ENCODE data around the gene CTNNBL1. TPM values are rescaled to one million over a fixed set of nuclear protein-coding genes. Genes with fewer than 3 reads are reported as not detected.

The CTNNBL1 gene
- polyA plus RNA-seq, 1 of the 3 experiments (the other 2 are of a cell fraction), result 29.5 TPM

DNA sequence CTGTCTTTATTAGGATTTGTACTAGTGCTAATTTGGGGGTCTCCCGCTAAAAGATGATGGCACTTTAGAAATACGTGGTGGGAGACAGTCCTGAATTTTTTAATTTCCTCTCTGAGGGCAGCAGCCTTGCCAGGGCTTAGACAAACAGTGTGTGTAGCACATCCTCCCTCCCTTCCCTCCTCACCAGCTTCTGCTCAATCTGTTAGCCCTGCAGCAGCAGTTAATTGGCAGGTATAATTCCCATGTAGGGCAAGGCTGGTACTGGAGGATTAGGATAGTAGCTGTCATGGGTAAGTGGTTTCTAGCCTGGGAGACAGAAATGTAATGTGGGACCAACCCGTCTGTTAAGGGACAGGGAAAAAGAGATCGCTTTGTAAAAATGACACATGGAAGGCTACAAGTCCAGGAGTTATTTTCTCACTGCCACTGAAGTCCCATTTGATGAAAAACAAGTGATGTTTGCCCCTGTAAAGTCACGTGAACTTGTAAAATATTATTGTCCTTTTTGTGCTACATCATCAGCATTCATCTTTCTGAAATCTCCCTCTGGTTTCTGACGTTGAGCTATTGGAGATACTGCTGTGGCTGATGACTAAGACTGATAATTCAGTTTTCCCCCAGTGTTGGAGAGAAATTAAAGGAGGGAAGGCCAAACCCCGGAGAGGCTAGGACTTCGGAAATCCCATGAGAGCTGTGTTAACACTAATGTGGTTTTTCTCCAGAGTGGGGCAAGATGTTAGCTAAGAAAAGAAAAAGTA lies 40.6 kb downstream of the CTNNBL1 start:
- H3K9me2 ChIP-seq, result no peaks in the 10 kb centered on the region
- H3K4me3 ChIP-seq (ENCODE audit: low read depth in 2 of 2, low read length in 1 of 2), result no peak overlapping the region
- CTCF ChIA-PET, result interaction anchor here (0.6 to 2.7 kb wide), 5 partner anchors 9 to 170 kb away, joined by 3 to 17 read pairs (median 3); no protein-coding TSS in a partner anchor
- no peak overlapping the region for H3K9ac ChIP-seq
- TF ChIP-seq PBX3 (IDR thresholded peaks at IDR 0.05) (peak; percentile 44; the same call in 1 of the 2 replicates), SMC3 (IDR thresholded peaks at IDR 0.05; ENCODE audit: low read depth, low read length) (no peak)
- H3K4me1 ChIP-seq (ENCODE audit: control insufficient read depth in 1 of 2, insufficient read depth in 2 of 2, low read depth in 1 of 2, low read length in 1 of 2), result peaks cover 6 to 13% of the 10 kb centered on the region in 2 experiments; a peak in 3 of 4 replicates
- H3K79me2 ChIP-seq (ENCODE audit: insufficient read depth), result peaks cover 5% of the 10 kb centered on the region; the same call in 1 of the 2 replicates
- POLR2A ChIA-PET, result no interaction called here
- peaks cover 17 to 23% of the 10 kb centered on the region in 2 experiments for H3K36me3 ChIP-seq (replicated peaks in 1 of 2; ENCODE audit: control insufficient read depth in 1 of 2, insufficient read depth in 2 of 2, low read length in 1 of 2)
- no peaks in the 10 kb centered on the region for H4K20me1 ChIP-seq (ENCODE audit: insufficient read depth)
- H3K4me2 ChIP-seq, result no peak overlapping the region
- 52% methylated on average over 8 of the region's 8 CpGs for WGBS (ENCODE audit: low lambda C conversion rate)
- no peaks in the 10 kb centered on the region for H3K27me3 ChIP-seq (ENCODE audit: insufficient read depth)
- no peak overlapping the region for H2AFZ ChIP-seq (ENCODE audit: low read depth)
- H3K27ac ChIP-seq (ENCODE audit: low read depth in 2 of 2, low read length in 1 of 2), result peak overlapping the region; percentile 23 to 30; a peak in 3 of 4 replicates
- peak; percentile 53 for DNase-seq
- H3F3A ChIP-seq (replicated peaks; ENCODE audit: insufficient read depth), result peaks cover 5% of the 10 kb centered on the region
- H3K9me3 ChIP-seq, result no peaks in the 10 kb centered on the region

DNA sequence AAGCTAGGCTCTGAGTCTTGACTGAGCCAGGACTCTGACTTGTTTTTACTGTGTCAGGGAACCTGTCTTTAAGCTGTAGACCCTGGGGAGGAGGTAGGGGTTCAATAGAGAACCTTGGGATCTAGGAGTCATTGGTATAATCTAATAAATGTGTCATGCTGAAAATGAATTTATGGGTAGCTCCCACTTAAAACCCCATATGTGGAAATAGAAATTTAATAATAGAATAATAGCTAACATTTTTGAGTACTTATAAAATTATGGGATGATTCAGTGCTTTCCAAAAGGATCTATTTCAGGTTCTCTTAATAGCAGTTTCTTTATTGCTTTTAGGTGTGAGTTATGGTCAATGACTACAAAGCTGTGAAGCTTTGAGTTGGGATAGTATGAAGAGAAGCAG lies 41.7 kb downstream of the CTNNBL1 start:
- Histone ChIP-seq H3K27ac (ENCODE audit: low read depth in 2 of 2, low read length in 1 of 2) (peak overlapping the region in 1 of 2 experiments; percentile 30; a peak in 1 of 4 replicates), H3K9ac (no peak overlapping the region), H3K9me2 (no peaks in the 10 kb centered on the region), H3F3A (replicated peaks; ENCODE audit: insufficient read depth) (peaks cover 5% of the 10 kb centered on the region), H3K4me2 (no peak overlapping the region), H3K79me2 (ENCODE audit: insufficient read depth) (peaks cover 5% of the 10 kb centered on the region; the same call in 1 of the 2 replicates), H3K27me3 (ENCODE audit: insufficient read depth) (no peaks in the 10 kb centered on the region), H3K36me3 (replicated peaks in 1 of 2; ENCODE audit: control insufficient read depth in 1 of 2, insufficient read depth in 2 of 2, low read length in 1 of 2) (peaks cover 17 to 28% of the 10 kb centered on the region in 2 experiments), H2AFZ (ENCODE audit: low read depth) (no peak overlapping the region), H3K4me1 (ENCODE audit: control insufficient read depth in 1 of 2, insufficient read depth in 2 of 2, low read depth in 1 of 2, low read length in 1 of 2) (peaks cover 0 to 11% of the 10 kb centered on the region in 2 experiments; a peak in 2 of 4 replicates), H3K4me3 (ENCODE audit: low read depth in 2 of 2, low read length in 1 of 2) (no peak overlapping the region), H3K9me3 (no peaks in the 10 kb centered on the region), H4K20me1 (ENCODE audit: insufficient read depth) (no peaks in the 10 kb centered on the region)
- no peak for DNase-seq
- no peak for TF ChIP-seq SMC3 (IDR thresholded peaks at IDR 0.05; ENCODE audit: low read depth, low read length)
- no peak for TF ChIP-seq CHD2 (IDR thresholded peaks at IDR 0.05; ENCODE audit: low read length, partially characterized antibody)
- no peak for TF ChIP-seq MXI1 (IDR thresholded peaks at IDR 0.05; ENCODE audit: low read depth, low read length)
- peak in 1 of 2 experiments; percentile 13; a peak in 1 of 4 replicates for TF ChIP-seq EP300 (IDR thresholded peaks at IDR 0.05; ENCODE audit: borderline replicate concordance in 1 of 2, low read depth in 1 of 2, low read length in 1 of 2)
- TF ChIP-seq SIN3A (IDR thresholded peaks at IDR 0.05; ENCODE audit: borderline replicate concordance, low read depth, low read length), result no peak
- TF ChIP-seq NRF1 (IDR thresholded peaks at IDR 0.05; ENCODE audit: low read depth, low read length), result no peak
- TF ChIP-seq, protein P1, sequence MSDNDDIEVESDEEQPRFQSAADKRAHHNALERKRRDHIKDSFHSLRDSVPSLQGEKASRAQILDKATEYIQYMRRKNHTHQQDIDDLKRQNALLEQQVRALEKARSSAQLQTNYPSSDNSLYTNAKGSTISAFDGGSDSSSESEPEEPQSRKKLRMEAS (IDR thresholded peaks at IDR 0.05; ENCODE audit: low read depth), result no peak
- TF ChIP-seq YY1 (IDR thresholded peaks at IDR 0.05; ENCODE audit: low read depth), result no peak
- ChIA-PET POLR2A (interaction anchor here (0.5 kb wide), 1 partner anchor 471 kb away, joined by 4 read pairs; no protein-coding TSS in a partner anchor), CTCF (interaction anchor here (0.9 to 2.7 kb wide), 3 partner anchors 14 to 171 kb away, joined by 4 to 17 read pairs (median 8); no protein-coding TSS in a partner anchor)

All from SK-N-SH (cell line).